GM12878 (cell line): ENCODE results near the gene GMDS. TPM values are rescaled to one million over a fixed set of nuclear protein-coding genes. Genes with fewer than 3 reads are reported as not detected.
A peak's percentile ranks its signal among the peaks of the same experiment; 100 is the strongest.

Experiments
- ATAC-seq: fragments of 200-7000 bp; cut with Tn5 transposase; 3 replicates; pipeline ENCODE4 v1.9.1; 2020; ENCODE audit warnings: mild to moderate bottlenecking, moderate library complexity
- BruUV-seq: library from RNA; stranded (reverse); fragments of 400-500 nt; replicated peaks from 2 replicates; lab custom pipeline; 2021; lab: Mats Ljungman, UMichigan
- CTCF ChIA-PET: fragments of 300-600 bp; sonication (Branson Sonifier 250); formaldehyde crosslinking; extraction: SDS; loops from one replicate; lab custom pipeline; 2021; ENCODE audit warnings: inconsistent platforms; lab: Yijun Ruan, JAX
- POLR2A ChIA-PET: fragments of 350-600 bp; formaldehyde crosslinking; extraction: SDS; loops from one replicate; lab custom pipeline; 2021; ENCODE audit warnings: inconsistent platforms; lab: Charles Lee
- RAD21 ChIA-PET: fragments of 300-600 bp; sonication (Branson Sonifier 250); formaldehyde crosslinking; loops from one replicate; lab custom pipeline; 2023; ENCODE audit warnings: antibody characterized with exemption; ENCODE audit not compliant: unreplicated experiment; lab: Charles Lee
- SMC1A ChIA-PET: fragments of 300-600 bp; sonication (Branson Sonifier 250); formaldehyde crosslinking; loops from one replicate; lab custom pipeline; 2023; ENCODE audit not compliant: unreplicated experiment, uncharacterized antibody; lab: Charles Lee
- DNase-seq: peaks from one replicate; pipeline ENCODE4 v3.0.0-alpha.2; 2011; ENCODE audit warnings: low read depth, low spot score
- FAIRE-seq: peaks from 3 replicates; lab custom pipeline; 2011; peaks lifted over from hg19 to GRCh38; lab: Jason Lieb, UNC
- H2AFZ ChIP-seq: 2 replicates; pipeline ENCODE4 v1.6.0; 2011; ENCODE audit warnings: low read depth, low read length, control low read depth; ENCODE audit not compliant: control insufficient read depth
- H3K27ac ChIP-seq: 2 replicates; pipeline ENCODE4 v1.5.1; 2011; ENCODE audit warnings: control low read depth; ENCODE audit not compliant: control insufficient read depth, insufficient read depth
- H3K27me3 ChIP-seq, 2 experiments: replicated peaks in 1 of 2; 2 replicates each; pipeline versions ENCODE4 v1.6.0 to v1.6.1; 2011; ENCODE audit warnings: low read length in 1 of 2; ENCODE audit not compliant: control insufficient read depth in 2 of 2, insufficient read depth in 2 of 2
- H3K36me3 ChIP-seq, 2 experiments: 2 replicates each; pipeline ENCODE4 v1.5.1; 2011; ENCODE audit warnings: low read length in 1 of 2; ENCODE audit not compliant: control insufficient read depth in 2 of 2, insufficient read depth in 2 of 2
- H3K4me1 ChIP-seq: 2 replicates; pipeline ENCODE4 v1.6.1; 2011; ENCODE audit warnings: mild to moderate bottlenecking, low read length, moderate library complexity, mixed read lengths; ENCODE audit not compliant: control insufficient read depth, insufficient read depth
- H3K4me2 ChIP-seq: 2 replicates; pipeline ENCODE4 v1.6.0; 2011; ENCODE audit warnings: control low read depth; ENCODE audit not compliant: control insufficient read depth, insufficient read depth
- H3K4me3 ChIP-seq: fragments of 200-600 bp; sonication (generic); 2 replicates; pipeline ENCODE4 v1.5.1; 2016
- H3K79me2 ChIP-seq: 2 replicates; pipeline ENCODE4 v1.6.0; 2011; ENCODE audit warnings: low read length; ENCODE audit not compliant: control insufficient read depth, insufficient read depth
- H3K9ac ChIP-seq: 2 replicates; pipeline ENCODE4 v1.8.0; 2011; ENCODE audit warnings: low read length, control low read depth, mixed read lengths; ENCODE audit not compliant: control insufficient read depth, insufficient read depth
- H3K9me3 ChIP-seq: replicated peaks from 3 replicates; pipeline ENCODE4 v1.5.1; 2011; ENCODE audit warnings: mild to moderate bottlenecking, low read length; ENCODE audit not compliant: control insufficient read depth, insufficient read depth
- H4K20me1 ChIP-seq: 2 replicates; pipeline ENCODE4 v1.6.0; 2011; ENCODE audit not compliant: control insufficient read depth, insufficient read depth
- CREB1 ChIP-seq: IDR thresholded peaks from 2 replicates; pipeline ENCODE4 v1.6.1; 2012; ENCODE audit warnings: low read depth, mild to moderate bottlenecking, inconsistent platforms
- CREM ChIP-seq: IDR thresholded peaks from 2 replicates; pipeline ENCODE4 v1.6.1; 2014; ENCODE audit warnings: antibody characterized with exemption, low read depth
- FOXK2 ChIP-seq: fragments of 450-650 bp; IDR thresholded peaks from 2 replicates; pipeline ENCODE4 v1.6.1; 2017; ENCODE audit warnings: mild to moderate bottlenecking, moderate library complexity
- FOXM1 ChIP-seq: IDR thresholded peaks from 2 replicates; pipeline ENCODE4 v1.6.1; 2012; ENCODE audit warnings: low read depth, mild to moderate bottlenecking, inconsistent platforms, low read length, moderate library complexity
- NFIC ChIP-seq: IDR thresholded peaks from 2 replicates; pipeline ENCODE4 v1.6.1; 2012; ENCODE audit warnings: low read depth, mild to moderate bottlenecking, inconsistent platforms, low read length, moderate library complexity
- RCOR1 ChIP-seq: conservative IDR thresholded peaks from 2 replicates; pipeline ENCODE4 v1.6.1; 2012; ENCODE audit warnings: low read depth, low read length, improper control_type of control experiment
- SMAD5 ChIP-seq: IDR thresholded peaks from 2 replicates; pipeline ENCODE4 v1.6.1; 2016; ENCODE audit warnings: antibody characterized with exemption, low read depth
- ZBTB40 ChIP-seq: fragments of 450-650 bp; IDR thresholded peaks from 2 replicates; pipeline ENCODE4 v1.6.1; 2016; ENCODE audit warnings: mild to moderate bottlenecking, moderate library complexity, borderline replicate concordance
- WGBS: methylation state at CpG from one replicate; pipeline ENCODE4 v1.1.6; 2016; ENCODE audit warnings: low lambda C conversion rate; ENCODE audit not compliant: insufficient replicate concordance, insufficient coverage; ENCODE audit errors: missing lambda C conversion rate; 5-methylcytosine and 5-hydroxymethylcytosine counted together
- in situ Hi-C: fragments of 300-500 bp; cut with MboI; formaldehyde crosslinking; loops from 9 replicates; pipeline ENCODE4 v1.14.3; 2018; ENCODE audit warnings: mixed read lengths
- intact Hi-C: fragments of 100-400 bp; cut with micrococcal nuclease; formaldehyde crosslinking; loops from one replicate; pipeline ENCODE4 v1.14.2; 2022; ENCODE audit not compliant: unreplicated experiment
- polyA plus RNA-seq, 11 experiments: library from polyadenylated mRNA; depleted of rRNA in 4 of 11; unstranded in 6 of 11; stranded (reverse) in 5 of 11; fragments of >200 nt; fragmentation: Nextera tagmentation in 4 of 11; fragmentation: Illumina TruSeq in 1 of 11; extraction: Ambion mirVana in 4 of 11; extraction: Trizol in 1 of 11; gene quantifications; 1 replicate in 1 of 11; 2 replicates in 10 of 11; pipeline versions ENCODE4 v1.2.1 to v1.2.3, GENCODE V29; 2011 to 2016; ENCODE audit warnings: inconsistent platforms in 2 of 11, missing spikeins in 2 of 11, low read depth in 1 of 11
- total RNA-seq, 4 experiments: library from RNA; depleted of rRNA in 3 of 4; stranded (reverse); fragments of >200 nt in 3 of 4; fragmentation: Illumina TruSeq in 1 of 4; extraction: Trizol in 1 of 4; gene quantifications; 2 replicates each; pipeline versions ENCODE4 v1.2.1 to v1.2.3, GENCODE V29; 2013 to 2021

Gene GMDS
- total and polyA plus RNA-seq, 10 of the 15 experiments (the other 5 are each of a cell fraction or from before 2014, with no cell fraction given): 0.61 to 53.8 (median 29.3) TPM

GRCh38 chr6:1864496-1864895 is 380.9 kb downstream of the GMDS start (continued):
- no peak for TF ChIP-seq ZBTB40
- TF ChIP-seq, all 136 proteins: peak for 0

DNA sequence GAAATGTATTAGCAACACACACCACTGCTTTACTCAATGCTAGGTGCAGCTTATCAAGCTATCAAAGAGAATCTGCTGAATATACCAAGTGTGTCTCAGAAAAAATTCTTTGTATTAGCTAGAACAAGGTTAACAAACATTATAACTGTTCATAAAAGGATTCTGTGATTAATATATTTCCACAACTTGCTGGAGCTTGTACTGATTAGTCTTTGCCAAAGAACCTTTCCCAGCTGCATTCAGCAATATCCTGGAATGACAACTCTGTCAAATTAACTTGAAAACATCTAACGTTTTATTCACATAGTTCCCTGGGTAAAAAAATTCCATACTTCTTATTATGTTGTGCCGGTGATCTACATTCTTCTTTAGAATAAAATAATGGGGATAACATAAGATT is 383.0 kb downstream of the GMDS start:
- Histone ChIP-seq H3K79me2 (no peaks in the 10 kb centered on the region), H3K9ac (no peak overlapping the region), H2AFZ (no peak overlapping the region), H3K27me3 (no peaks in the 10 kb centered on the region), H3K36me3 (no peaks in the 10 kb centered on the region), H3K4me3 (no peak overlapping the region), H3K4me1 (peaks cover 12% of the 10 kb centered on the region), H3K27ac (no peak overlapping the region), H3K4me2 (no peak overlapping the region), H3K9me3 (no peaks in the 10 kb centered on the region), H4K20me1 (no peaks in the 10 kb centered on the region)
- in situ Hi-C loops: no loop called here
- ChIA-PET POLR2A (no interaction called here), CTCF (interaction anchor here (0.7 to 1.1 kb wide), 2 partner anchors 7 to 250 kb away, joined by 3 to 5 read pairs; no protein-coding TSS in a partner anchor), SMC1A (interaction anchor here (0.9 to 1.5 kb wide), 3 partner anchors 13 to 97 kb away, joined by 4 to 5 read pairs (median 4); no protein-coding TSS in a partner anchor), RAD21 (interaction anchor here (0.7 kb wide), 1 partner anchor 11 kb away, joined by 4 read pairs; no protein-coding TSS in a partner anchor)
- intact Hi-C loops: no loop called here
- DNase-seq (no peak), FAIRE-seq (peak; percentile 35), ATAC-seq (no peak)
- TF ChIP-seq CREM (no peak), RCOR1 (no peak), FOXM1 (no peak), NFIC (no peak), SMAD5 (no peak), FOXK2 (no peak), CREB1 (no peak)
- BruUV-seq: no TSS peak
- 96% methylated on average over 2 of the region's 2 CpGs for WGBS
